OCI-LY1 (cell line): ENCODE measurements around the gene MCU.

Source experiments
- H2AFZ ChIP-seq: fragments of 200-600 bp; sonication (generic), shearing (Covaris generic); 2 replicates; pipeline ENCODE4 v1.6.0; 2014; ENCODE audit warnings: antibody characterized with exemption, mild to moderate bottlenecking, low read length
- H3F3A ChIP-seq: fragments of 200-600 bp; sonication (generic), shearing (Covaris generic); 2 replicates; pipeline ENCODE4 v1.6.0; 2014; ENCODE audit warnings: mild to moderate bottlenecking, antibody characterized with exemption, low read length, moderate library complexity; ENCODE audit not compliant: insufficient read depth
- H3K27ac ChIP-seq: fragments of 200-600 bp; sonication (generic); 2 replicates; pipeline ENCODE4 v1.5.1; 2014; ENCODE audit warnings: low read length, mixed run types, mild to moderate bottlenecking, low read depth; ENCODE audit not compliant: poor library complexity, severe bottlenecking
- H3K27me3 ChIP-seq: fragments of 200-600 bp; sonication (generic); 2 replicates; pipeline ENCODE4 v1.6.0; 2014; ENCODE audit warnings: antibody characterized with exemption, mild to moderate bottlenecking, low read length, moderate library complexity; ENCODE audit not compliant: insufficient read depth
- H3K36me3 ChIP-seq: fragments of 200-600 bp; sonication (generic); 2 replicates; pipeline ENCODE4 v1.6.1; 2014; ENCODE audit warnings: mild to moderate bottlenecking, antibody characterized with exemption, low read length, moderate library complexity, mixed read lengths; ENCODE audit not compliant: insufficient read depth
- H3K4me1 ChIP-seq: fragments of 200-600 bp; sonication (generic); 2 replicates; pipeline ENCODE4 v1.5.1; 2014; ENCODE audit warnings: mild to moderate bottlenecking, low read length, moderate library complexity; ENCODE audit not compliant: insufficient read depth, severe bottlenecking
- H3K4me2 ChIP-seq: fragments of 200-600 bp; sonication (generic), shearing (Covaris generic); 2 replicates; pipeline ENCODE4 v1.6.1; 2014; ENCODE audit warnings: low read length
- H3K4me3 ChIP-seq: fragments of 200-600 bp; sonication (generic); 2 replicates; pipeline ENCODE4 v1.5.1; 2014; ENCODE audit warnings: low read length, low read depth, mild to moderate bottlenecking, mixed read lengths; ENCODE audit not compliant: poor library complexity, severe bottlenecking
- H3K79me2 ChIP-seq: fragments of 200-600 bp; shearing (Covaris generic); 2 replicates; pipeline ENCODE4 v1.6.1; 2016; ENCODE audit warnings: mixed run types, low read length, mixed read lengths; ENCODE audit not compliant: insufficient read depth
- H3K9ac ChIP-seq: fragments of 200-600 bp; sonication (generic), shearing (Covaris generic); 2 replicates; pipeline ENCODE4 v1.6.1; 2014; ENCODE audit warnings: mild to moderate bottlenecking, low read length, mixed read lengths
- H3K9me2 ChIP-seq: fragments of 200-600 bp; sonication (generic), shearing (Covaris generic); 2 replicates; pipeline ENCODE4 v1.6.1; 2014; ENCODE audit warnings: low read depth, mild to moderate bottlenecking, low read length, mixed read lengths
- H3K9me3 ChIP-seq: fragments of 200-600 bp; shearing (Covaris generic); 2 replicates; pipeline ENCODE4 v1.6.1; 2014; ENCODE audit warnings: low read length, mixed read lengths
- H4K20me1 ChIP-seq: fragments of 200-600 bp; sonication (generic), shearing (Covaris generic); 2 replicates; pipeline ENCODE4 v1.6.0; 2016; ENCODE audit warnings: mild to moderate bottlenecking, low read length; ENCODE audit not compliant: insufficient read depth
- EZH2 ChIP-seq: fragments of 200-600 bp; sonication (generic), shearing (Covaris generic); IDR thresholded peaks from 2 replicates; pipeline ENCODE4 v1.8.0; 2017; ENCODE audit warnings: borderline replicate concordance, mixed run types, mild to moderate bottlenecking, antibody characterized with exemption, low read length, moderate library complexity, mixed read lengths
- TF ChIP-seq, protein P1 (sequence below): fragments of 200-600 bp; sonication (generic), shearing (Covaris generic); IDR thresholded peaks from 2 replicates; pipeline ENCODE4 v1.5.1; 2017; ENCODE audit warnings: mild to moderate bottlenecking, antibody characterized with exemption, low read length, moderate library complexity, mixed read lengths

MCU gene

DNA sequence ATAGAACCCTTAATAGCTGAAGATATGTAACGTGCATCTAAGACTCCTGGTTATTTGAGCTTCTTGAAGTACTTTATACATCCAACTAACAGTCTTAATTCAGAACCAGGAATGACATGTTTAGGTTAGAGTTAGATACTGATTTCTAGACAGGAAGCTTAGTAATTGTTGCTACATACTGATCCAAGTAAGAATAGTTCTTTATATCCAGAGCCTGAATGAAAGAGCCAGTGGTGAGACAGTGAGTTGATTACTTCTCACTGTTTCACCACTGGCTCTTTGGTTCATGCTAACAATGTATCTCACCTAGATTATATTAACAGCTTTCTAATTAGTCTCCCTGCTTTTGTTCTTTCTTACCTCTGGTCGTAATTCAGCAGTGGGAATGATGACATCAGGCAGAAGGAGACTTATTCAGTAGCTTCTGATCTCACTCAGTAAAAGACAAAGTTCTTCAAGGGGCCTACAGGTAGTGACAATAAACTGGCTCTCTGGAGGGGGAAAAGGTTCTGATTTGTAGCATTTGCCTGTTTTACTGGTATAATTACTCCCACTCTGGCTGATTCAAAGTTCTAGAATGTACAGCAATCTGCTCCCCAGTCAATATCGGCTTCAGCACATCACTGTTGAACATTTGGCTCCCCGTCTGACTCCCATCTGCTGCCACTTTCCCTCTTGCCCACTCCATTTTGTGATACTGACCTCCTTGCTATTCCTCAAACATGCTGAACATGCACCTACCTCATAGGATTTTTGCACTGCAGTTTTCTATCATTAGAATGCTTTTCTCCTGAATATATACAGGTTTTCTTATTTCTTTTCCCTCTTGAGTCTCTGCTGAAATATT lies 29.1 kb downstream of the MCU start:
- Histone ChIP-seq H3K27ac (no peak overlapping the region), H3K4me2 (no peak overlapping the region), H3K9me3 (no peaks in the 10 kb centered on the region), H3K79me2 (no peaks in the 10 kb centered on the region), H3K9ac (no peak overlapping the region), H2AFZ (no peak overlapping the region), H3K27me3 (no peaks in the 10 kb centered on the region), H4K20me1 (no peaks in the 10 kb centered on the region), H3F3A (no peaks in the 10 kb centered on the region), H3K9me2 (no peaks in the 10 kb centered on the region), H3K4me3 (no peak overlapping the region), H3K36me3 (peaks cover 5% of the 10 kb centered on the region; the same call in 1 of the 2 replicates), H3K4me1 (no peaks in the 10 kb centered on the region)
- TF ChIP-seq, protein P1, sequence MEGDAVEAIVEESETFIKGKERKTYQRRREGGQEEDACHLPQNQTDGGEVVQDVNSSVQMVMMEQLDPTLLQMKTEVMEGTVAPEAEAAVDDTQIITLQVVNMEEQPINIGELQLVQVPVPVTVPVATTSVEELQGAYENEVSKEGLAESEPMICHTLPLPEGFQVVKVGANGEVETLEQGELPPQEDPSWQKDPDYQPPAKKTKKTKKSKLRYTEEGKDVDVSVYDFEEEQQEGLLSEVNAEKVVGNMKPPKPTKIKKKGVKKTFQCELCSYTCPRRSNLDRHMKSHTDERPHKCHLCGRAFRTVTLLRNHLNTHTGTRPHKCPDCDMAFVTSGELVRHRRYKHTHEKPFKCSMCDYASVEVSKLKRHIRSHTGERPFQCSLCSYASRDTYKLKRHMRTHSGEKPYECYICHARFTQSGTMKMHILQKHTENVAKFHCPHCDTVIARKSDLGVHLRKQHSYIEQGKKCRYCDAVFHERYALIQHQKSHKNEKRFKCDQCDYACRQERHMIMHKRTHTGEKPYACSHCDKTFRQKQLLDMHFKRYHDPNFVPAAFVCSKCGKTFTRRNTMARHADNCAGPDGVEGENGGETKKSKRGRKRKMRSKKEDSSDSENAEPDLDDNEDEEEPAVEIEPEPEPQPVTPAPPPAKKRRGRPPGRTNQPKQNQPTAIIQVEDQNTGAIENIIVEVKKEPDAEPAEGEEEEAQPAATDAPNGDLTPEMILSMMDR: no peak
- no peak for TF ChIP-seq EZH2

DNA sequence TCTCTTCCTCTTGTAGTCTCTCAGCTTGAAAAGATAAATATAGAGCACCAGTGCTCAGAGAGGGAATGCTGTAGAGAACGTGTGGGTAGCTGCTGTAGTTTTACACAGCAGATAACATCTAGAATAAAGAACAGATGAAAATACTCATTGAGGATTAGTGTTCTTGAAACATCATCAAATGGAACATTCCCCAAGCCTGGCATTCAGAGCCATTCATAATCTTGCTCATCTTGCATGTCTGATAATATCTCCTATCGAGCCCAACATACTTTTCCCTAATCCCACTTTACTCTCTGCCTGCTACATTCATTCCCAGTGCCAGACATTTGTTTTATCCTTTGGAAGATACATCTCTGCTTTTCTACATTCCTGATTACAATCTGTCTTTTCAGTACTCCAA lies 35.2 kb downstream of the MCU start:
- Histone ChIP-seq H3K79me2 (no peaks in the 10 kb centered on the region), H4K20me1 (no peaks in the 10 kb centered on the region), H3K4me3 (no peak overlapping the region), H2AFZ (no peak overlapping the region), H3K9me2 (no peaks in the 10 kb centered on the region), H3K4me2 (no peak overlapping the region), H3F3A (no peaks in the 10 kb centered on the region), H3K9me3 (no peaks in the 10 kb centered on the region), H3K9ac (no peak overlapping the region), H3K36me3 (0 out of 2 replicates have a peak, but pooled peaks cover 3% of the 10 kb centered on the region), H3K27ac (no peak overlapping the region), H3K27me3 (no peaks in the 10 kb centered on the region), H3K4me1 (no peaks in the 10 kb centered on the region)
- TF ChIP-seq, protein P1: no peak
- no peak for TF ChIP-seq EZH2

DNA sequence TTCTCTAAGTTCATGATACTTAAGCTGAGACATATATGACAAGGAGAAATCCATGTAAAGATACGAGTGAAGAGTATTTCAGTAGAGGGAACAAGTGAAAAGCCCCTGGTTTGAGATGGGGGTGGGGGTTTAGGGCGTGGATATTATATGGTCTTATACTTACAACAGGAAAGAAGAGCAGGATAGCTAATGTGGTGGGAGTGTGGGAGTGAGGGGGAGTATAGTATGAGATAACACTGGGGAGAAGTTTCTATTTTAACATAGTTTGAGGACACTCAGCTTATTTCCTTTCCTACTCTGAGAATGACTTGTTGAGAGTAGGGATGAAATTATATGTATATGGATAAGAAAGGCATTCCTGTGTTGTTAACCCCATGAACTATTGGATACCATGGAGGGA lies 36.5 kb downstream of the MCU start:
- H3K4me1 ChIP-seq: no peaks in the 10 kb centered on the region
- H4K20me1 ChIP-seq: no peaks in the 10 kb centered on the region
- H3K4me3 ChIP-seq: no peak overlapping the region
- H3K9me3 ChIP-seq: no peaks in the 10 kb centered on the region
- H3K27ac ChIP-seq: no peak overlapping the region
- no peaks in the 10 kb centered on the region for H3K27me3 ChIP-seq
- no peak overlapping the region for H2AFZ ChIP-seq
- TF ChIP-seq EZH2: no peak
- TF ChIP-seq, protein P1: no peak
- no peaks in the 10 kb centered on the region for H3F3A ChIP-seq
- H3K79me2 ChIP-seq: no peaks in the 10 kb centered on the region
- no peak overlapping the region for H3K9ac ChIP-seq
- no peak overlapping the region for H3K4me2 ChIP-seq
- 0 out of 2 replicates have a peak, but pooled peaks cover 2% of the 10 kb centered on the region for H3K36me3 ChIP-seq
- no peaks in the 10 kb centered on the region for H3K9me2 ChIP-seq
